SU-DHL-6 (cell line): Measurements from ENCODE around the gene STK32B.
"Not testable (repeated sequence)": the region's sequence is repeated elsewhere in the genome, so short reads cannot be mapped to it uniquely, and the experiment has no call there.

Experiments used
- H2AFZ ChIP-seq: fragments of 200-600 bp; sonication (generic); 2 replicates; pipeline ENCODE4 v1.6.1; 2014; ENCODE audit warnings: low read depth, mild to moderate bottlenecking, moderate library complexity, mixed read lengths, antibody characterized with exemption, low read length; ENCODE audit not compliant: severe bottlenecking
- H3F3A ChIP-seq: fragments of 200-600 bp; shearing (Covaris generic); 2 replicates; pipeline ENCODE4 v1.6.0; 2016; ENCODE audit warnings: antibody characterized with exemption, mild to moderate bottlenecking; ENCODE audit not compliant: insufficient read depth
- H3K27ac ChIP-seq: fragments of 200-600 bp; sonication (generic); 2 replicates; pipeline ENCODE4 v1.5.1; 2016; ENCODE audit warnings: low read depth, mild to moderate bottlenecking, low read length, moderate library complexity, mixed read lengths
- H3K27me3 ChIP-seq: fragments of 200-600 bp; sonication (generic), shearing (Covaris generic); 2 replicates; pipeline ENCODE4 v1.6.0; 2014; ENCODE audit warnings: mild to moderate bottlenecking, low read length
- H3K36me3 ChIP-seq: fragments of 200-600 bp; sonication (generic); 2 replicates; pipeline ENCODE4 v1.6.1; 2014; ENCODE audit warnings: mild to moderate bottlenecking, low read length, mixed read lengths
- H3K4me2 ChIP-seq: fragments of 300-600, 200-600 bp; shearing (Covaris generic), sonication (generic); 2 replicates; pipeline ENCODE4 v1.6.0; 2014; ENCODE audit warnings: low read length, low read depth, mild to moderate bottlenecking; ENCODE audit not compliant: poor library complexity, severe bottlenecking
- H3K4me3 ChIP-seq: fragments of 200-600 bp; sonication (generic); 2 replicates; pipeline ENCODE4 v1.5.1; 2014; ENCODE audit warnings: antibody characterized with exemption, low read length, mild to moderate bottlenecking, mixed read lengths; ENCODE audit not compliant: insufficient read depth, poor library complexity, severe bottlenecking
- H3K79me2 ChIP-seq: fragments of 200-600 bp; sonication (generic); 2 replicates; pipeline ENCODE4 v1.6.1; 2014; ENCODE audit warnings: mild to moderate bottlenecking, low read length, moderate library complexity; ENCODE audit not compliant: insufficient read depth
- H3K9ac ChIP-seq: fragments of 200-600 bp; sonication (generic); 2 replicates; pipeline ENCODE4 v1.7.0; 2014; ENCODE audit warnings: mild to moderate bottlenecking, low read length
- H3K9me2 ChIP-seq: fragments of 200-600 bp; sonication (generic); replicated peaks from 2 replicates; pipeline ENCODE4 v1.6.1; 2014; ENCODE audit warnings: low read length; ENCODE audit not compliant: insufficient read depth
- H3K9me3 ChIP-seq: fragments of 200-600 bp; sonication (generic); 2 replicates; pipeline ENCODE4 v1.6.1; 2014; ENCODE audit warnings: low read length, mixed read lengths; ENCODE audit not compliant: insufficient read depth
- H4K20me1 ChIP-seq: fragments of 200-600 bp; sonication (generic); 2 replicates; pipeline ENCODE4 v1.6.1; 2014; ENCODE audit warnings: low read depth, mild to moderate bottlenecking, antibody characterized with exemption, low read length, moderate library complexity, mixed read lengths
- EZH2phosphoT487 ChIP-seq: fragments of 200-600 bp; sonication (generic), shearing (Covaris generic); conservative IDR thresholded peaks from 2 replicates; pipeline ENCODE4 v1.6.1; 2018; ENCODE audit warnings: mild to moderate bottlenecking, antibody characterized with exemption, low read length, moderate library complexity, mixed read lengths
- TF ChIP-seq, protein P1 (sequence below): fragments of 200-600 bp; sonication (generic); IDR thresholded peaks from one replicate; pipeline ENCODE4 v1.5.1; 2017; ENCODE audit warnings: antibody characterized with exemption, mild to moderate bottlenecking, low read length, moderate library complexity; ENCODE audit not compliant: insufficient read depth, poor library complexity, severe bottlenecking

STK32B gene

GRCh38 chr4:5435201-5435600, 383.9 kb downstream of the STK32B start:
- no peaks in the 10 kb centered on the region for H3K36me3 ChIP-seq
- H3K9me3 ChIP-seq = no peaks in the 10 kb centered on the region
- no peak overlapping the region for H3K9ac ChIP-seq
- no peak overlapping the region for H2AFZ ChIP-seq
- H3K4me2 ChIP-seq = no peak overlapping the region
- H4K20me1 ChIP-seq = no peaks in the 10 kb centered on the region
- no peak overlapping the region for H3K27ac ChIP-seq
- no peaks in the 10 kb centered on the region for H3F3A ChIP-seq
- no peak for TF ChIP-seq EZH2phosphoT487
- TF ChIP-seq, protein P1, sequence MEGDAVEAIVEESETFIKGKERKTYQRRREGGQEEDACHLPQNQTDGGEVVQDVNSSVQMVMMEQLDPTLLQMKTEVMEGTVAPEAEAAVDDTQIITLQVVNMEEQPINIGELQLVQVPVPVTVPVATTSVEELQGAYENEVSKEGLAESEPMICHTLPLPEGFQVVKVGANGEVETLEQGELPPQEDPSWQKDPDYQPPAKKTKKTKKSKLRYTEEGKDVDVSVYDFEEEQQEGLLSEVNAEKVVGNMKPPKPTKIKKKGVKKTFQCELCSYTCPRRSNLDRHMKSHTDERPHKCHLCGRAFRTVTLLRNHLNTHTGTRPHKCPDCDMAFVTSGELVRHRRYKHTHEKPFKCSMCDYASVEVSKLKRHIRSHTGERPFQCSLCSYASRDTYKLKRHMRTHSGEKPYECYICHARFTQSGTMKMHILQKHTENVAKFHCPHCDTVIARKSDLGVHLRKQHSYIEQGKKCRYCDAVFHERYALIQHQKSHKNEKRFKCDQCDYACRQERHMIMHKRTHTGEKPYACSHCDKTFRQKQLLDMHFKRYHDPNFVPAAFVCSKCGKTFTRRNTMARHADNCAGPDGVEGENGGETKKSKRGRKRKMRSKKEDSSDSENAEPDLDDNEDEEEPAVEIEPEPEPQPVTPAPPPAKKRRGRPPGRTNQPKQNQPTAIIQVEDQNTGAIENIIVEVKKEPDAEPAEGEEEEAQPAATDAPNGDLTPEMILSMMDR = no peak
- H3K79me2 ChIP-seq = no peaks in the 10 kb centered on the region
- no peaks in the 10 kb centered on the region for H3K27me3 ChIP-seq
- H3K9me2 ChIP-seq = no peaks in the 10 kb centered on the region
- H3K4me3 ChIP-seq = no peak overlapping the region

GRCh38 chr4:5435823-5436222, 384.5 kb downstream of the STK32B start:
- H3K9ac ChIP-seq = no peak overlapping the region
- H2AFZ ChIP-seq = no peak overlapping the region
- no peaks in the 10 kb centered on the region for H3F3A ChIP-seq
- H3K27me3 ChIP-seq = no peaks in the 10 kb centered on the region
- no peaks in the 10 kb centered on the region for H3K36me3 ChIP-seq
- no peaks in the 10 kb centered on the region for H4K20me1 ChIP-seq
- H3K4me2 ChIP-seq = no peak overlapping the region
- no peaks in the 10 kb centered on the region for H3K9me2 ChIP-seq
- no peak overlapping the region for H3K4me3 ChIP-seq
- H3K27ac ChIP-seq = no peak overlapping the region
- no peaks in the 10 kb centered on the region for H3K79me2 ChIP-seq
- no peak for TF ChIP-seq EZH2phosphoT487
- TF ChIP-seq, protein P1 = no peak
- H3K9me3 ChIP-seq = no peaks in the 10 kb centered on the region

DNA sequence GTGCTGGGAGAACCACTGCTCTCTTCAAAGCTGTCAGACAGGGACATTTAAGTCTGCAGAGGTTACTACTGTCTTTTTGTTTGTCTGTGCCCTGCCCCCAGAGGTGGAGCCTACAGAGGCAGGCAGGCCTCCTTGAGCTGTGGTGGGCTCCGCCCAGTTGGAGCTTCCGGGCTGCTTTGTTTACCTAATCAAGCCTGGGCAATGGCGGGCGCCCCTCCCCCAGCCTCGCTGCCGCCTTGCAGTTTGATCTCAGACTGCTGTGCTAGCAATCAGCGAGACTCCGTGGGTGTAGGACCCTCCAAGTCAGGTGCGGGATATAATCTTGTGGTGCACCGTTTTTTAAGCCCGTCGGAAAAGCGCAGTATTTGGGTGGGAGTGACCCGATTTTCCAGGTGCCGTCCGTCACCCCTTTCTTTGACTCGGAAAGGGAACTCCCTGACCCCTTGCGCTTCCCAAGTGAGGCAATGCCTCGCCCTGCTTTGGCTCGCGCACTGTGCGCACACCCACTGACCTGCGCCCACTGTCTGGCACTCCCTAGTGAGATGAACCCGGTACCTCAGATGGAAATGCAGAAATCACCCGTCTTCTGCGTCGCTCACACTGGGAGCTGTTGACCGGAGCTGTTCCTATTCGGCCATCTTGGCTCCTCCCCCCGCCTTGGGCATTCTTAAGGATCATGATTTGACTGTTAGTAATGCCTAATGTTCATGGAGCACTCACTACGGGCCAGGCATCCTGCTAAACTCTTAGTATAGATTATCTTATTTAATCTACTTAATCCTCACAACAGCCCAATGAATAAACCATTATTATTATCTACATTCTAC, 392.9 kb downstream of the STK32B start:
- H3K79me2 ChIP-seq, H3K4me2 ChIP-seq, H4K20me1 ChIP-seq, H3K4me3 ChIP-seq, H2AFZ ChIP-seq, H3K9ac ChIP-seq, H3F3A ChIP-seq, H3K9me3 ChIP-seq, H3K27me3 ChIP-seq, H3K9me2 ChIP-seq, H3K27ac ChIP-seq, H3K36me3 ChIP-seq: not testable (repeated sequence)

GRCh38 chr4:5444918-5445517, 393.7 kb downstream of the STK32B start:
- no peak overlapping the region for H3K4me2 ChIP-seq
- H3K4me3 ChIP-seq = no peak overlapping the region
- H3K27ac ChIP-seq = no peak overlapping the region
- H3K9ac ChIP-seq = no peak overlapping the region
- no peaks in the 10 kb centered on the region for H3K9me3 ChIP-seq
- TF ChIP-seq, protein P1 = no peak
- TF ChIP-seq EZH2phosphoT487 = no peak
- H4K20me1 ChIP-seq = no peaks in the 10 kb centered on the region
- no peaks in the 10 kb centered on the region for H3F3A ChIP-seq
- H3K27me3 ChIP-seq = no peaks in the 10 kb centered on the region
- no peak overlapping the region for H2AFZ ChIP-seq
- no peaks in the 10 kb centered on the region for H3K9me2 ChIP-seq
- no peaks in the 10 kb centered on the region for H3K36me3 ChIP-seq
- H3K79me2 ChIP-seq = no peaks in the 10 kb centered on the region
